Stimulated activated CD8-positive, alpha-beta memory T cell treated with anti-CD3 and anti-CD28 coated beads, Interleukin-4, amount 100 ng/mL, for 48 hours (primary cell): ENCODE results near the gene DOCK11.
"Not testable (repeated sequence)": the region's sequence is repeated elsewhere in the genome, so short reads cannot be mapped to it uniquely, and the experiment has no call there.

ENCODE experiments used
- DNase-seq: peaks from one replicate; pipeline ENCODE4 v3.0.0-alpha.2; 2020

The DOCK11 gene

GRCh38 chrX:118715917-118716316, 220.3 kb downstream of the DOCK11 start:
- DNase-seq = not testable (repeated sequence)

GRCh38 chrX:118716833-118717232, 221.2 kb downstream of the DOCK11 start:
- DNase-seq = not testable (repeated sequence)

GRCh38 chrX:118717678-118718391, 222.2 kb downstream of the DOCK11 start:
- no peak for DNase-seq

GRCh38 chrX:118718737-118719136, 223.1 kb downstream of the DOCK11 start:
- DNase-seq = no peak

GRCh38 chrX:118720058-118720707, 224.6 kb downstream of the DOCK11 start:
- DNase-seq = no peak

GRCh38 chrX:118723376-118723775, 227.8 kb downstream of the DOCK11 start:
- DNase-seq = no peak

- no peak for DNase-seq
Observed at GRCh38 chrX:118724365-118724764, 228.8 kb downstream of the DOCK11 start.

- DNase-seq = no peak
Observed at GRCh38 chrX:118724775-118725174, 229.2 kb downstream of the DOCK11 start.

- DNase-seq = no peak
Observed at GRCh38 chrX:118726396-118726795, 230.8 kb downstream of the DOCK11 start.

GRCh38 chrX:118726887-118727685, 231.5 kb downstream of the DOCK11 start, which contains the start of gene IL13RA1:
Gene IL13RA1 (plus strand): TSS chrX:118727606. CDS start chrX:118727639, 33 bp downstream.
- DNase-seq = peak; percentile 39

GRCh38 chrX:118727686-118728339, 232.2 kb downstream of the DOCK11 start:
- DNase-seq = peak; percentile 22

GRCh38 chrX:118729042-118729652, 233.5 kb downstream of the DOCK11 start:
- no peak for DNase-seq

GRCh38 chrX:118730500-118731247, 235.1 kb downstream of the DOCK11 start:
- DNase-seq = no peak

- DNase-seq = not testable (repeated sequence)
Observed at GRCh38 chrX:118732551-118732950, 236.9 kb downstream of the DOCK11 start.

- no peak for DNase-seq
Observed at GRCh38 chrX:118734909-118735308, 239.3 kb downstream of the DOCK11 start.
